ENCODE results near the gene INPP1. TPM values are rescaled to one million over a fixed set of nuclear protein-coding genes. Genes with fewer than 3 reads are reported as not detected.

The INPP1 gene
- total and polyA plus RNA-seq, 2 of the 8 experiments (the other 6 are each of a cell fraction or from before 2014, with no cell fraction given), result 0.88 to 3.0 TPM

DNA sequence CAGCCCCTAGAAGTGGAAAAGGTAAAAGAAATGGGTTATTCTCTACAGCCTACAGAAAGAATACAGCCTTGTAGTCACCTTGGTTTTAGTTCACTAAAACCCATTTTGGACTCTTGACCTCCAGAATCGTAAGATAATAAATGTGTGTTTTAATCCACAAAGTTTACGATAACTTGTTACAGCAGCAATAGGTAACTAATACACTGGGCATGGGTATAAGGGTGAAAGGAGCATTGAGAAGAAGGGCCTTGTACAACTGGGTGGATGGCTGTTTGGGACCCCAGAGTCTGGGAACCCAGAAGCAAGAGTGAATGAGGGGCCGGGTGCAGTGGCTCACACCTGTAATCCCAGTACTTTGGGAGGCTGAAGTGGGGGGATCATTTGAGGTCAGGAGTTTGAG lies 62.6 kb downstream of the INPP1 start (continued):
- TF ChIP-seq, protein P1, sequence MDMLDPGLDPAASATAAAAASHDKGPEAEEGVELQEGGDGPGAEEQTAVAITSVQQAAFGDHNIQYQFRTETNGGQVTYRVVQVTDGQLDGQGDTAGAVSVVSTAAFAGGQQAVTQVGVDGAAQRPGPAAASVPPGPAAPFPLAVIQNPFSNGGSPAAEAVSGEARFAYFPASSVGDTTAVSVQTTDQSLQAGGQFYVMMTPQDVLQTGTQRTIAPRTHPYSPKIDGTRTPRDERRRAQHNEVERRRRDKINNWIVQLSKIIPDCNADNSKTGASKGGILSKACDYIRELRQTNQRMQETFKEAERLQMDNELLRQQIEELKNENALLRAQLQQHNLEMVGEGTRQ (IDR thresholded peaks at IDR 0.05; ENCODE audit: low read length), result no peak
- TF ChIP-seq EZH2 (IDR thresholded peaks at IDR 0.05; ENCODE audit: low read depth, low read length, severe bottlenecking) (no peak), YY1 (IDR thresholded peaks at IDR 0.05; ENCODE audit: low read depth, low read length) (no peak)

Measured in H1 (cell line).